ENCODE measurements around the gene LRRC73. TPM values are rescaled to one million over a fixed set of nuclear protein-coding genes. Genes with fewer than 3 reads are reported as not detected.

The LRRC73 gene
- total and polyA plus RNA-seq, 4 donors = 0.08 to 0.99 (median 0.10) TPM; not detected in 1

DNA sequence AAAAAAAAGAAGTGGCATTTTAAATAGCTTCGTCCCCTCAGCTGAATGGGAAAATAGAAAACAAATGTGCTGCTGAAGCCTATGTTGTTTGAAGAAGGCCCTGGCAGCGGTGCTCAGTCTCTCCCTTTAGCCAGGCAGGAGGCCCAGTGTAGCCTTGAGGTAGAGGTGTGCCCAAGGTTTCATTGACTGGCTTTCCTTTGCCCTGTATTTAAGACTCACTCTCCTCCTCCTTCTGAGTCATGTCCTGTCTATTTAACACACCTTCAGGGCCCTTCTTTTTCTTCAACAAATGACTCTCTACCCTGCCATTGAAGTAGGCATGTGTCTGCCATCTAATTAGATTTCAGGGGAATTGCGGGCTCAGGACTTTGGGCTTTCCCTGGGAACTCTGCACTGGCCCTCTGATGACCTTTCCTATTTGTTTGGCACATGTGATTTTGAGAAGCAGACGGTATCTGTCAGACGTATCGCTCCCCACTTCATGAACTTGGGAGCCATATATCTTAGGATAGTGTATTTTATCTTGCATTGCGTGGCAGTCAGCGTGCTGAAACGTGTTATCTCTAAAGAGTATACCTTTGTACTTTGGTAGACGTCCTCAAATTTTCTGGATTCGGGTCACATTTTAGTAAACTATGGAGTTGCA is 28.4 kb downstream of the LRRC73 start:
- no peak for DNase-seq (ENCODE audit: low spot score)
- H3K9me3 ChIP-seq (ENCODE audit: control insufficient read depth in 4 of 4, low read length in 3 of 4) = no peaks in the 10 kb centered on the region
- 47% methylated on average over 11 of the region's 11 CpGs for WGBS
- no peak overlapping the region for H3K4me3 ChIP-seq (ENCODE audit: low read depth in 1 of 3, low read length in 3 of 3)
- H3K27me3 ChIP-seq (ENCODE audit: control insufficient read depth in 4 of 4, insufficient read depth in 4 of 4, low read length in 3 of 4) = no peaks in the 10 kb centered on the region
- no peak overlapping the region for H3K9ac ChIP-seq (ENCODE audit: low read depth in 1 of 2, low read length in 2 of 2)
- H3K36me3 ChIP-seq (ENCODE audit: control insufficient read depth in 4 of 4, insufficient read depth in 3 of 4, low read depth in 1 of 4, low read length in 3 of 4) = peaks cover 0 to 2% (median 0%) of the 10 kb centered on the region in 4 donors
- no peak overlapping the region for H3K27ac ChIP-seq (ENCODE audit: low read depth in 1 of 2, low read length in 2 of 2)
- H3K4me1 ChIP-seq (ENCODE audit: control insufficient read depth in 4 of 4, insufficient read depth in 4 of 4, low read length in 3 of 4) = peaks cover 7 to 29% (median 17%) of the 10 kb centered on the region in 4 donors
- no peak for TF ChIP-seq NR2F2 (IDR thresholded peaks at IDR 0.05)
- TF ChIP-seq YY1 (IDR thresholded peaks at IDR 0.05) = peak; percentile 12
- TF ChIP-seq, protein P1, sequence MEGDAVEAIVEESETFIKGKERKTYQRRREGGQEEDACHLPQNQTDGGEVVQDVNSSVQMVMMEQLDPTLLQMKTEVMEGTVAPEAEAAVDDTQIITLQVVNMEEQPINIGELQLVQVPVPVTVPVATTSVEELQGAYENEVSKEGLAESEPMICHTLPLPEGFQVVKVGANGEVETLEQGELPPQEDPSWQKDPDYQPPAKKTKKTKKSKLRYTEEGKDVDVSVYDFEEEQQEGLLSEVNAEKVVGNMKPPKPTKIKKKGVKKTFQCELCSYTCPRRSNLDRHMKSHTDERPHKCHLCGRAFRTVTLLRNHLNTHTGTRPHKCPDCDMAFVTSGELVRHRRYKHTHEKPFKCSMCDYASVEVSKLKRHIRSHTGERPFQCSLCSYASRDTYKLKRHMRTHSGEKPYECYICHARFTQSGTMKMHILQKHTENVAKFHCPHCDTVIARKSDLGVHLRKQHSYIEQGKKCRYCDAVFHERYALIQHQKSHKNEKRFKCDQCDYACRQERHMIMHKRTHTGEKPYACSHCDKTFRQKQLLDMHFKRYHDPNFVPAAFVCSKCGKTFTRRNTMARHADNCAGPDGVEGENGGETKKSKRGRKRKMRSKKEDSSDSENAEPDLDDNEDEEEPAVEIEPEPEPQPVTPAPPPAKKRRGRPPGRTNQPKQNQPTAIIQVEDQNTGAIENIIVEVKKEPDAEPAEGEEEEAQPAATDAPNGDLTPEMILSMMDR (IDR thresholded peaks at IDR 0.05; ENCODE audit: low read depth, low read length, missing input control) = no peak
- TF ChIP-seq SP1 (IDR thresholded peaks at IDR 0.05) = peak; percentile 39
- TF ChIP-seq, protein P2, sequence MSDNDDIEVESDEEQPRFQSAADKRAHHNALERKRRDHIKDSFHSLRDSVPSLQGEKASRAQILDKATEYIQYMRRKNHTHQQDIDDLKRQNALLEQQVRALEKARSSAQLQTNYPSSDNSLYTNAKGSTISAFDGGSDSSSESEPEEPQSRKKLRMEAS (IDR thresholded peaks at IDR 0.05) = peak; percentile 32
- TF ChIP-seq HNF4A (conservative IDR thresholded peaks at IDR 0.05) = peak; percentile 70 to 82
- TF ChIP-seq RXRA (IDR thresholded peaks at IDR 0.05) = peak; percentile 50 to 72

DNA sequence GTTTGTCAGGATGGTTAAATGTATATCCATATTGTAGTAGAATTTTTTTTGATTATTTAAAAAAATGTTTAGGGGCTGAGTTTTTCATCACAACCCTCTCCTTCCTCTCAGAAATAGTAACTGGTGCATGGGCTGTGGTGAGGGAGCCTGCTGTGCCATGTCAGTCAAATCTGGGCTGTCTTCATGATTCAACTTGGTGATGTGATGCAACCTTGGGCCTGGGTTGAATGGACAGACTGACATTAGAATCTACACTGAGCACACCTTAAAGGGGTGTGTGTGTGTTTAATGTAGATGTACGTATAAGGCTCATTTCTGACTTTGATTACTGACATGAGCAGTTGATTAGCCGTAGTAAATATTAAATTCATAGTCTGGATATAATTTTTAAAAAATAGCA is 29.1 kb downstream of the LRRC73 start:
- TF ChIP-seq RAD21 (IDR thresholded peaks at IDR 0.05) = no peak
- TF ChIP-seq HNF4G (IDR thresholded peaks at IDR 0.05) = no peak
- TF ChIP-seq, protein P3, sequence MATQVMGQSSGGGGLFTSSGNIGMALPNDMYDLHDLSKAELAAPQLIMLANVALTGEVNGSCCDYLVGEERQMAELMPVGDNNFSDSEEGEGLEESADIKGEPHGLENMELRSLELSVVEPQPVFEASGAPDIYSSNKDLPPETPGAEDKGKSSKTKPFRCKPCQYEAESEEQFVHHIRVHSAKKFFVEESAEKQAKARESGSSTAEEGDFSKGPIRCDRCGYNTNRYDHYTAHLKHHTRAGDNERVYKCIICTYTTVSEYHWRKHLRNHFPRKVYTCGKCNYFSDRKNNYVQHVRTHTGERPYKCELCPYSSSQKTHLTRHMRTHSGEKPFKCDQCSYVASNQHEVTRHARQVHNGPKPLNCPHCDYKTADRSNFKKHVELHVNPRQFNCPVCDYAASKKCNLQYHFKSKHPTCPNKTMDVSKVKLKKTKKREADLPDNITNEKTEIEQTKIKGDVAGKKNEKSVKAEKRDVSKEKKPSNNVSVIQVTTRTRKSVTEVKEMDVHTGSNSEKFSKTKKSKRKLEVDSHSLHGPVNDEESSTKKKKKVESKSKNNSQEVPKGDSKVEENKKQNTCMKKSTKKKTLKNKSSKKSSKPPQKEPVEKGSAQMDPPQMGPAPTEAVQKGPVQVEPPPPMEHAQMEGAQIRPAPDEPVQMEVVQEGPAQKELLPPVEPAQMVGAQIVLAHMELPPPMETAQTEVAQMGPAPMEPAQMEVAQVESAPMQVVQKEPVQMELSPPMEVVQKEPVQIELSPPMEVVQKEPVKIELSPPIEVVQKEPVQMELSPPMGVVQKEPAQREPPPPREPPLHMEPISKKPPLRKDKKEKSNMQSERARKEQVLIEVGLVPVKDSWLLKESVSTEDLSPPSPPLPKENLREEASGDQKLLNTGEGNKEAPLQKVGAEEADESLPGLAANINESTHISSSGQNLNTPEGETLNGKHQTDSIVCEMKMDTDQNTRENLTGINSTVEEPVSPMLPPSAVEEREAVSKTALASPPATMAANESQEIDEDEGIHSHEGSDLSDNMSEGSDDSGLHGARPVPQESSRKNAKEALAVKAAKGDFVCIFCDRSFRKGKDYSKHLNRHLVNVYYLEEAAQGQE (IDR thresholded peaks at IDR 0.05) = no peak
- TF ChIP-seq, protein P4, sequence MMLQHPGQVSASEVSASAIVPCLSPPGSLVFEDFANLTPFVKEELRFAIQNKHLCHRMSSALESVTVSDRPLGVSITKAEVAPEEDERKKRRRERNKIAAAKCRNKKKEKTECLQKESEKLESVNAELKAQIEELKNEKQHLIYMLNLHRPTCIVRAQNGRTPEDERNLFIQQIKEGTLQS (IDR thresholded peaks at IDR 0.05) = no peak
- no peak for TF ChIP-seq EGR1 (IDR thresholded peaks at IDR 0.05; ENCODE audit: low read depth in 2 of 2)
- TF ChIP-seq, protein P5, sequence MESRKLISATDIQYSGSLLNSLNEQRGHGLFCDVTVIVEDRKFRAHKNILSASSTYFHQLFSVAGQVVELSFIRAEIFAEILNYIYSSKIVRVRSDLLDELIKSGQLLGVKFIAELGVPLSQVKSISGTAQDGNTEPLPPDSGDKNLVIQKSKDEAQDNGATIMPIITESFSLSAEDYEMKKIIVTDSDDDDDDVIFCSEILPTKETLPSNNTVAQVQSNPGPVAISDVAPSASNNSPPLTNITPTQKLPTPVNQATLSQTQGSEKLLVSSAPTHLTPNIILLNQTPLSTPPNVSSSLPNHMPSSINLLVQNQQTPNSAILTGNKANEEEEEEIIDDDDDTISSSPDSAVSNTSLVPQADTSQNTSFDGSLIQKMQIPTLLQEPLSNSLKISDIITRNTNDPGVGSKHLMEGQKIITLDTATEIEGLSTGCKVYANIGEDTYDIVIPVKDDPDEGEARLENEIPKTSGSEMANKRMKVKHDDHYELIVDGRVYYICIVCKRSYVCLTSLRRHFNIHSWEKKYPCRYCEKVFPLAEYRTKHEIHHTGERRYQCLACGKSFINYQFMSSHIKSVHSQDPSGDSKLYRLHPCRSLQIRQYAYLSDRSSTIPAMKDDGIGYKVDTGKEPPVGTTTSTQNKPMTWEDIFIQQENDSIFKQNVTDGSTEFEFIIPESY (IDR thresholded peaks at IDR 0.05) = no peak
- TF ChIP-seq YY1 (IDR thresholded peaks at IDR 0.05) = no peak
- no peak for TF ChIP-seq FOXA1 (IDR thresholded peaks at IDR 0.05)
- TF ChIP-seq JUND (IDR thresholded peaks at IDR 0.05) = no peak
- no peak for TF ChIP-seq HNF4A (conservative IDR thresholded peaks at IDR 0.05)
- no peak for TF ChIP-seq RXRA (IDR thresholded peaks at IDR 0.05)
- TF ChIP-seq, protein P2 (IDR thresholded peaks at IDR 0.05) = no peak
- no peak for TF ChIP-seq GABPA (IDR thresholded peaks at IDR 0.05 in 1 of 2, conservative IDR thresholded peaks at IDR 0.05 in 1 of 2)
- no peak for TF ChIP-seq NR2F2 (IDR thresholded peaks at IDR 0.05)
- TF ChIP-seq TAF1 (conservative IDR thresholded peaks at IDR 0.05) = no peak
- TF ChIP-seq SP1 (IDR thresholded peaks at IDR 0.05) = no peak
- peaks cover 0 to 2% (median 0%) of the 10 kb centered on the region in 4 donors for H3K36me3 ChIP-seq (ENCODE audit: control insufficient read depth in 4 of 4, insufficient read depth in 3 of 4, low read depth in 1 of 4, low read length in 3 of 4)
- H3K9me3 ChIP-seq (ENCODE audit: control insufficient read depth in 4 of 4, low read length in 3 of 4) = no peaks in the 10 kb centered on the region
- no peaks in the 10 kb centered on the region for H3K27me3 ChIP-seq (ENCODE audit: control insufficient read depth in 4 of 4, insufficient read depth in 4 of 4, low read length in 3 of 4)
- no peak overlapping the region for H3K4me3 ChIP-seq (ENCODE audit: low read depth in 1 of 3, low read length in 3 of 3)
- H3K9ac ChIP-seq (ENCODE audit: low read depth in 1 of 2, low read length in 2 of 2) = no peak overlapping the region
- 96% methylated on average over 2 of the region's 2 CpGs for WGBS
- no peak overlapping the region for H3K27ac ChIP-seq (ENCODE audit: low read depth in 1 of 2, low read length in 2 of 2)
- no peak for DNase-seq (ENCODE audit: low spot score)
- peaks cover 7 to 29% (median 17%) of the 10 kb centered on the region in 4 donors for H3K4me1 ChIP-seq (ENCODE audit: control insufficient read depth in 4 of 4, insufficient read depth in 4 of 4, low read length in 3 of 4)

All from liver (tissue), 9 donors.